GM23338 (cell line): Measurements from ENCODE around the gene RASA3. TPM values are rescaled to one million over a fixed set of nuclear protein-coding genes. Genes with fewer than 3 reads are reported as not detected.

Experiments
- ATAC-seq: fragments of 200-7000 bp; cut with Tn5 transposase; 3 replicates; pipeline ENCODE4 v1.9.1; 2020
- DNase-seq: peaks from one replicate; pipeline ENCODE4 v3.0.0-alpha.2; 2015; ENCODE audit warnings: low spot score
- H2AFZ ChIP-seq: fragments of 200-600 bp; sonication (generic); 2 replicates; pipeline ENCODE4 v1.8.0; 2016; ENCODE audit warnings: antibody characterized with exemption, mild to moderate bottlenecking, moderate library complexity
- H3F3A ChIP-seq: fragments of 200-600 bp; sonication (generic); replicated peaks from 2 replicates; pipeline ENCODE4 v1.8.0; 2017; ENCODE audit warnings: antibody characterized with exemption, mixed run types, low read depth
- H3K27ac ChIP-seq: fragments of 200-600 bp; sonication (generic); 2 replicates; pipeline ENCODE4 v1.6.1; 2016; ENCODE audit warnings: low read depth
- H3K27me3 ChIP-seq: fragments of 200-600 bp; sonication (generic); 2 replicates; pipeline ENCODE4 v1.8.0; 2016; ENCODE audit warnings: mild to moderate bottlenecking, mixed run types, moderate library complexity; ENCODE audit not compliant: insufficient read depth
- H3K36me3 ChIP-seq: fragments of 200-600 bp; sonication (generic); 2 replicates; pipeline ENCODE4 v1.8.0; 2016; ENCODE audit warnings: mild to moderate bottlenecking; ENCODE audit not compliant: insufficient read depth
- H3K4me1 ChIP-seq: fragments of 200-600 bp; sonication (generic); 2 replicates; pipeline ENCODE4 v1.8.0; 2016; ENCODE audit warnings: mild to moderate bottlenecking, moderate library complexity; ENCODE audit not compliant: insufficient read depth
- H3K4me2 ChIP-seq: fragments of 200-600 bp; sonication (generic); 2 replicates; pipeline ENCODE4 v1.7.1; 2017; ENCODE audit warnings: mixed run types
- H3K4me3 ChIP-seq: fragments of 200-600 bp; sonication (generic); 2 replicates; pipeline ENCODE4 v1.6.1; 2016; ENCODE audit warnings: mixed run types
- H3K79me2 ChIP-seq: fragments of 200-600 bp; sonication (generic); replicated peaks from 2 replicates; pipeline ENCODE4 v1.8.0; 2017; ENCODE audit warnings: mild to moderate bottlenecking; ENCODE audit not compliant: insufficient read depth
- H3K9me2 ChIP-seq: fragments of 200-600 bp; sonication (generic); 2 replicates; pipeline ENCODE4 v1.8.0; 2017; ENCODE audit not compliant: insufficient read depth
- H4K20me1 ChIP-seq: fragments of 200-600 bp; sonication (generic); replicated peaks from 2 replicates; pipeline ENCODE4 v1.8.0; 2017; ENCODE audit warnings: mild to moderate bottlenecking; ENCODE audit not compliant: insufficient read depth
- H3K27ac Mint-ChIP-seq: 2 replicates; pipeline ENCODE4 v1.8.0; 2020; ENCODE audit warnings: inconsistent platforms, mild to moderate bottlenecking, moderate library complexity, mixed read lengths
- H3K27me3 Mint-ChIP-seq: 3 replicates; pipeline ENCODE4 v1.8.0; 2022; ENCODE audit warnings: low read depth, mild to moderate bottlenecking, moderate library complexity, mixed read lengths, inconsistent platforms; ENCODE audit not compliant: insufficient read depth, poor library complexity
- H3K36me3 Mint-ChIP-seq: 3 replicates; pipeline ENCODE4 v1.8.0; 2021; ENCODE audit warnings: low read depth, mild to moderate bottlenecking, inconsistent platforms, moderate library complexity, mixed read lengths
- H3K4me1 Mint-ChIP-seq: 3 replicates; pipeline ENCODE4 v1.8.0; 2020; ENCODE audit warnings: mild to moderate bottlenecking, inconsistent platforms, mixed read lengths
- H3K4me3 Mint-ChIP-seq: 3 replicates; pipeline ENCODE4 v1.8.0; 2021; ENCODE audit warnings: moderate library complexity, mild to moderate bottlenecking, inconsistent platforms, mixed read lengths
- H3K9me3 Mint-ChIP-seq: 3 replicates; pipeline ENCODE4 v1.8.0; 2020; ENCODE audit warnings: moderate library complexity, mild to moderate bottlenecking, inconsistent platforms, mixed read lengths
- CREB1 ChIP-seq: fragments of 250-450 bp; sonication (Bioruptor Pico); IDR thresholded peaks from 2 replicates; pipeline ENCODE4 v1.5.0; 2020; ENCODE audit warnings: low read depth, mild to moderate bottlenecking, moderate library complexity
- ETS1 ChIP-seq: IDR thresholded peaks from 2 replicates; pipeline ENCODE4 v1.6.1; 2016; ENCODE audit warnings: antibody characterized with exemption
- EZH2 ChIP-seq: fragments of 200-600 bp; sonication (generic); IDR thresholded peaks from one replicate; pipeline ENCODE4 v1.8.0; 2017; ENCODE audit warnings: antibody characterized with exemption, mild to moderate bottlenecking, low read depth; ENCODE audit not compliant: unreplicated experiment
- EZH2phosphoT487 ChIP-seq: fragments of 200-600 bp; sonication (generic); IDR thresholded peaks from one replicate; pipeline ENCODE4 v1.8.1; 2018; ENCODE audit warnings: antibody characterized with exemption; ENCODE audit not compliant: unreplicated experiment
- JUNB ChIP-seq: IDR thresholded peaks from one replicate; pipeline ENCODE4 v1.6.1; 2016; ENCODE audit warnings: antibody characterized with exemption; ENCODE audit not compliant: unreplicated experiment
- NANOG ChIP-seq: IDR thresholded peaks from 2 replicates; pipeline ENCODE4 v1.6.1; 2016; ENCODE audit warnings: antibody characterized with exemption, borderline replicate concordance
- POLR2AphosphoS5 ChIP-seq: IDR thresholded peaks from 2 replicates; pipeline ENCODE4 v1.6.1; 2016; ENCODE audit warnings: antibody characterized with exemption, low read depth
- STAT1 ChIP-seq: IDR thresholded peaks from one replicate; pipeline ENCODE4 v1.6.1; 2016; ENCODE audit warnings: antibody characterized with exemption; ENCODE audit not compliant: unreplicated experiment
- ZNF331 ChIP-seq: fragments of 250-450 bp; sonication (Bioruptor Pico); IDR thresholded peaks from 2 replicates; pipeline ENCODE4 v1.5.0; 2020; ENCODE audit warnings: low read depth, mild to moderate bottlenecking, moderate library complexity
- ZNF462 ChIP-seq: fragments of 250-450 bp; sonication (Bioruptor Pico); IDR thresholded peaks from 2 replicates; pipeline ENCODE4 v1.5.0; 2020; ENCODE audit warnings: mild to moderate bottlenecking, moderate library complexity
- polyA plus RNA-seq: library from polyadenylated mRNA; unstranded; fragments of >200 nt; fragmentation: Nextera tagmentation; extraction: Ambion mirVana; gene quantifications from 2 replicates; pipeline ENCODE4 v1.2.1, GENCODE V29; 2016
- total RNA-seq: library from RNA; depleted of rRNA; stranded (reverse); fragments of >200 nt; shearing (Covaris generic); gene quantifications from 2 replicates; pipeline ENCODE4 v1.2.3, GENCODE V29; 2014
- TF ChIP-seq, protein P1 (sequence below): IDR thresholded peaks from one replicate; pipeline ENCODE4 v1.6.1; 2018; ENCODE audit warnings: antibody characterized with exemption; ENCODE audit not compliant: unreplicated experiment

Gene RASA3
- total and polyA plus RNA-seq, 2 experiments from 2014 or later = 11.2 to 20.7 TPM

DNA sequence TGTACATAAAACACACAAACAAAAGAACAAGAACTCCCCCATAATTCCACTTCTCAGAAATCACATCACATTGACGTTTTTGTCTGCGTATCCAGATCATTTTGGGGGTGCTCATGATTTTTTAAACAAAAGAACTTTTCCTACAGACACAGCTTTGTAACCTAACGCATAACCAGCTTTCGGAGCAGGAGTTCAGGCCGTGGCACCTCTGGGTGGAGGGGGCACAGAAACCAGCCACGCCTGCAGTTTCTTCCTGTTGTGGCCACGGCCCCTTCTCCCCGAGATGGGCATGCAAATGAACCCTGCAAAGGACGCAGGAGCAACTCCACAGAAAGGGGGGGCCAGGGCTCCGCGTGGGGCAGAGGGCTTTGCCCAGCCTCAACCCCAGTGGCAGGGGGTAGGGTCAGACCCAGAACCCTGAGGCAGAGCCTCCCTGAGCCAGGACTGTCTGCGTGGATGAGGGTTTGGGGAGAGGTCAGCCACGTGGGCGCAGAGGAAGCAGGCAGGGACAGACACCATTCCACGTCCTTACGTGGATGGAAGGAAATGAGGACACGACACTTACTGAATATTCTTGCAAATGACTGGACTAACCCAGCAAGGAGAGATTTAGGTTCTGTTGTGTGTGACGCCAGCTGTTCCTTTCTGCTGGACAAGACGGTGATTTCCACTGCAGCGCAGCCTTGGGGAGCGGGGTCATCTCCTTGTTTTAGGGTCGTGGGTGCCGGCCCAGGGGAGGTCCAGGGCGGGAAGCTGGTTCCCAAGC lies 64.4 kb downstream of the RASA3 start (continued):
- TF ChIP-seq CREB1 = no peak
- no peak for TF ChIP-seq STAT1
- TF ChIP-seq EZH2 = no peak
- TF ChIP-seq, protein P1, sequence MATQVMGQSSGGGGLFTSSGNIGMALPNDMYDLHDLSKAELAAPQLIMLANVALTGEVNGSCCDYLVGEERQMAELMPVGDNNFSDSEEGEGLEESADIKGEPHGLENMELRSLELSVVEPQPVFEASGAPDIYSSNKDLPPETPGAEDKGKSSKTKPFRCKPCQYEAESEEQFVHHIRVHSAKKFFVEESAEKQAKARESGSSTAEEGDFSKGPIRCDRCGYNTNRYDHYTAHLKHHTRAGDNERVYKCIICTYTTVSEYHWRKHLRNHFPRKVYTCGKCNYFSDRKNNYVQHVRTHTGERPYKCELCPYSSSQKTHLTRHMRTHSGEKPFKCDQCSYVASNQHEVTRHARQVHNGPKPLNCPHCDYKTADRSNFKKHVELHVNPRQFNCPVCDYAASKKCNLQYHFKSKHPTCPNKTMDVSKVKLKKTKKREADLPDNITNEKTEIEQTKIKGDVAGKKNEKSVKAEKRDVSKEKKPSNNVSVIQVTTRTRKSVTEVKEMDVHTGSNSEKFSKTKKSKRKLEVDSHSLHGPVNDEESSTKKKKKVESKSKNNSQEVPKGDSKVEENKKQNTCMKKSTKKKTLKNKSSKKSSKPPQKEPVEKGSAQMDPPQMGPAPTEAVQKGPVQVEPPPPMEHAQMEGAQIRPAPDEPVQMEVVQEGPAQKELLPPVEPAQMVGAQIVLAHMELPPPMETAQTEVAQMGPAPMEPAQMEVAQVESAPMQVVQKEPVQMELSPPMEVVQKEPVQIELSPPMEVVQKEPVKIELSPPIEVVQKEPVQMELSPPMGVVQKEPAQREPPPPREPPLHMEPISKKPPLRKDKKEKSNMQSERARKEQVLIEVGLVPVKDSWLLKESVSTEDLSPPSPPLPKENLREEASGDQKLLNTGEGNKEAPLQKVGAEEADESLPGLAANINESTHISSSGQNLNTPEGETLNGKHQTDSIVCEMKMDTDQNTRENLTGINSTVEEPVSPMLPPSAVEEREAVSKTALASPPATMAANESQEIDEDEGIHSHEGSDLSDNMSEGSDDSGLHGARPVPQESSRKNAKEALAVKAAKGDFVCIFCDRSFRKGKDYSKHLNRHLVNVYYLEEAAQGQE = no peak
- TF ChIP-seq JUNB = no peak
- TF ChIP-seq NANOG = no peak
- no peak for TF ChIP-seq ETS1

DNA sequence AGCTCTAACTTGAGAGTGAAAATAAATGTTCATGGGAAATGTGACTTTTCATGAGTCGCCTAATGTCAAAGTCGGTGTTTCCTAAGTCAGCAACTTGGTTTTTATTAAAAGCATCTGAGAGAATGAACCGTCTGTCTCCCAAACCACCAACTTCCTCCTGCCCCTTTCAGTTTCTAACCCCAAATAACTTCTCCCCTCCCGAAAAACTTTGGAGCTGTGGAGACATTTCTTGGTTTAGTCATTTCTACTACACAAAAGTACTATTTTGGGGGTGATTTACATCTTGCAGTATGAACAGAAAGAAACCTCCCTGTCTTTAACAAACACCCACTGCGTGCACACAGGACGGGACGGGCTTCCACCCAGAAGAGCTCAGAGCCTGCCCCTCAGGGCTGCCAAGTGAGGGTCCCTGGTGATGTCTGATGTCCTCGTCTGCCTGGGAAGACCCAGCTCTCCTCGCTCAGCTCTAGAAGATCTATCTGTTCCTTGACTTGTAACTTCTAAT lies 65.0 kb downstream of the RASA3 start:
- Histone ChIP-seq H3F3A (peaks cover 11% of the 10 kb centered on the region), H3K36me3 (no peaks in the 10 kb centered on the region; the same call in 1 of the 2 replicates), H3K27ac (no peak overlapping the region), H3K9me2 (no peaks in the 10 kb centered on the region), H3K4me1 (peaks cover 9% of the 10 kb centered on the region; the same call in 1 of the 2 replicates), H3K79me2 (peaks cover 13% of the 10 kb centered on the region), H3K4me2 (no peak overlapping the region), H4K20me1 (no peaks in the 10 kb centered on the region; the same call in 1 of the 2 replicates), H3K4me3 (no peak overlapping the region), H2AFZ (no peak overlapping the region), H3K27me3 (no peaks in the 10 kb centered on the region)
- Mint-ChIP-seq H3K9me3 (peaks cover 7% of the 10 kb centered on the region), H3K27me3 (peaks cover 13% of the 10 kb centered on the region), H3K27ac (no peak overlapping the region), H3K4me3 (no peak overlapping the region), H3K36me3 (peaks cover 16% of the 10 kb centered on the region), H3K4me1 (peaks cover 37% of the 10 kb centered on the region)
- TF ChIP-seq STAT1 (no peak), ZNF462 (CRISPR knock-in tag) (no peak), POLR2AphosphoS5 (no peak), ZNF331 (no peak), CREB1 (no peak), EZH2phosphoT487 (no peak), ETS1 (no peak), JUNB (no peak)
- ATAC-seq (no peak), DNase-seq (no peak)
